Tibial artery (tissue), 4 donors: Measurements from ENCODE around the gene ANO1.

Source experiments
- DNase-seq, 2 donors: peaks; one replicate each; pipeline ENCODE4 v3.0.0-alpha.2; 2019
- H3K27ac ChIP-seq, 2 donors: fragments of 200-600 bp; sonication (generic) in 1 of 2; 1 replicate in 1 of 2; 2 replicates in 1 of 2; pipeline ENCODE4 v1.5.1; 2018 to 2019; ENCODE audit warnings: mild to moderate bottlenecking in 1 of 2
- H3K27me3 ChIP-seq, 2 donors: fragments of 200-600 bp; sonication (generic) in 1 of 2; one replicate each; pipeline versions ENCODE4 v1.5.1 to v1.6.0; 2016 to 2019
- H3K36me3 ChIP-seq, 3 donors: fragments of 200-600 bp; sonication (generic) in 2 of 3; one replicate each; pipeline ENCODE4 v1.5.1; 2016 to 2019; ENCODE audit warnings: mild to moderate bottlenecking in 2 of 3
- H3K4me1 ChIP-seq, 4 donors: fragments of 200-600 bp; sonication (generic) in 2 of 4; 1 replicate in 3 of 4; 2 replicates in 1 of 4; pipeline ENCODE4 v1.5.1; 2016 to 2019
- H3K4me3 ChIP-seq, 2 donors: fragments of 200-600 bp; sonication (generic) in 1 of 2; 1 replicate in 1 of 2; 2 replicates in 1 of 2; pipeline ENCODE4 v1.5.1; 2018 to 2019; ENCODE audit warnings: mild to moderate bottlenecking in 2 of 2
- H3K9me3 ChIP-seq, 3 donors: fragments of 200-600 bp; sonication (generic) in 1 of 3; one replicate each; pipeline ENCODE4 v1.5.1; 2016 to 2019
- intact Hi-C: fragments of 100-400 bp; cut with DNase I; formaldehyde crosslinking; loops from one replicate; pipeline ENCODE4 v1.15.0; 2023; ENCODE audit warnings: low total_unique reads
- TF ChIP-seq, protein P1 (sequence below), 2 experiments: fragments of 200-600 bp in 1 of 2; fragments of 450-650 bp in 1 of 2; IDR thresholded peaks; one replicate each; pipeline ENCODE4 v1.5.1; 2017 to 2019; ENCODE audit warnings: antibody characterized with exemption in 2 of 2, mild to moderate bottlenecking in 1 of 2, moderate library complexity in 1 of 2

The ANO1 gene

DNA sequence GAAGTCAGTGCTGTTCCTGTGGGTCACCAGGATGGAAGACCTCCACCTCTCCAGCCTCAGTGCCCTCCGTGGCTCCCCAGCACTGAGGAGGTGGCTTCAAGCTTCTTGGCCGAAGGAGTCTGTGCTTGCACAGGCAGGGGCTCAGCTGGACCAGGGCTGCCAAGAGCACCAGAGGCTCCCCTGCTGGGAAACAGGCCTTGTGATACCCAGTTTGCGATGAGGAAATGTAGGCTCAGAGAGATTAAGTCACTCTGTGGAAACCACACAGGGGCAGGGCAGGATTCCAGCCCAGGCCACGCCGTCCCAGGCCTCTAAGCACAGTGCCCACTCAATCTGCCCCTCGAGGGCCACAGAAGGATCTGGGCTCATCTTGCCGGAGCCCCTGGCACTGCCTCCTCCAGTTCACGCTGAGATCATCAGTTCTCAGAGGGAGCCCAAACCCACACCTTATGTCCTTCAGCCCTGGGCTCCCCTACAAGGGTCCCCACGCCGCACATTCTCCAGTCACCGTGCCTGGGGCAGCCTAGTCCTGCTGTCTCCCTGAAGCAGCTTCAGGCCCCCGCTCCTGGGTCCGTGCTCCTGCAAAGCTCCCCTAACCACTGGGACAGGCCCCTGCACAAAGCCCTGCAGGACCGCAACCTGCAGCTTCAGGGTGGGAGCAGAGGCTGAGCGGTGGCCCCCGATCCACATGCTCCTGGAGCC is 21.6 kb downstream of the ANO1 start:
- DNase-seq = peak in 1 of 2 donors; percentile 80
- intact Hi-C loops = no loop called here
- TF ChIP-seq, protein P1, sequence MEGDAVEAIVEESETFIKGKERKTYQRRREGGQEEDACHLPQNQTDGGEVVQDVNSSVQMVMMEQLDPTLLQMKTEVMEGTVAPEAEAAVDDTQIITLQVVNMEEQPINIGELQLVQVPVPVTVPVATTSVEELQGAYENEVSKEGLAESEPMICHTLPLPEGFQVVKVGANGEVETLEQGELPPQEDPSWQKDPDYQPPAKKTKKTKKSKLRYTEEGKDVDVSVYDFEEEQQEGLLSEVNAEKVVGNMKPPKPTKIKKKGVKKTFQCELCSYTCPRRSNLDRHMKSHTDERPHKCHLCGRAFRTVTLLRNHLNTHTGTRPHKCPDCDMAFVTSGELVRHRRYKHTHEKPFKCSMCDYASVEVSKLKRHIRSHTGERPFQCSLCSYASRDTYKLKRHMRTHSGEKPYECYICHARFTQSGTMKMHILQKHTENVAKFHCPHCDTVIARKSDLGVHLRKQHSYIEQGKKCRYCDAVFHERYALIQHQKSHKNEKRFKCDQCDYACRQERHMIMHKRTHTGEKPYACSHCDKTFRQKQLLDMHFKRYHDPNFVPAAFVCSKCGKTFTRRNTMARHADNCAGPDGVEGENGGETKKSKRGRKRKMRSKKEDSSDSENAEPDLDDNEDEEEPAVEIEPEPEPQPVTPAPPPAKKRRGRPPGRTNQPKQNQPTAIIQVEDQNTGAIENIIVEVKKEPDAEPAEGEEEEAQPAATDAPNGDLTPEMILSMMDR (IDR thresholded peaks at IDR 0.05) = no peak
- no peak overlapping the region for H3K4me3 ChIP-seq
- H3K4me1 ChIP-seq = peaks cover 0 to 53% (median 38%) of the 10 kb centered on the region in 4 donors
- peaks cover 0 to 8% (median 0%) of the 10 kb centered on the region in 3 donors for H3K36me3 ChIP-seq
- H3K27ac ChIP-seq = peak overlapping the region; percentile 39 to 66
- no peaks in the 10 kb centered on the region for H3K27me3 ChIP-seq
- no peaks in the 10 kb centered on the region for H3K9me3 ChIP-seq

DNA sequence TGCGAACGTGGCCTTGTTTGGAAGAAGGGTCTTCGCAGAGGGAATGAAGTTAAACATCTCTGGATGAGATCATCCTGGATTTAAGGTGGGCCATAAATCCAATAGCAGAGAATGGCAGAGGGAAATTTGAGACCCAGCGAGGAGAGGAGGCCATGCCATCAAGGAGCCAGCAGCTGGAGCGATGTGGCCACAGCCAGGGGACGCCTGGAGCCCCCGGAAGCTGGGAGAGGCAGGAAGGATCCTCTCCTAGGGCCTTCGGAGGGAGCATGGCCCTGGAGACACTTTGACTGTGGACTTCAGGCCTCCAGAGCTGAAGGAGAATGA is 22.1 kb downstream of the ANO1 start:
- H3K9me3 ChIP-seq = no peaks in the 10 kb centered on the region
- TF ChIP-seq, protein P1 (IDR thresholded peaks at IDR 0.05) = no peak
- no peak for DNase-seq
- H3K4me1 ChIP-seq = peaks cover 0 to 58% (median 40%) of the 10 kb centered on the region in 4 donors
- H3K27ac ChIP-seq = peak overlapping the region; percentile 39 to 66
- no peaks in the 10 kb centered on the region for H3K27me3 ChIP-seq
- H3K36me3 ChIP-seq = peaks cover 0 to 8% (median 3%) of the 10 kb centered on the region in 3 donors
- no peak overlapping the region for H3K4me3 ChIP-seq
- intact Hi-C loops = no loop called here

DNA sequence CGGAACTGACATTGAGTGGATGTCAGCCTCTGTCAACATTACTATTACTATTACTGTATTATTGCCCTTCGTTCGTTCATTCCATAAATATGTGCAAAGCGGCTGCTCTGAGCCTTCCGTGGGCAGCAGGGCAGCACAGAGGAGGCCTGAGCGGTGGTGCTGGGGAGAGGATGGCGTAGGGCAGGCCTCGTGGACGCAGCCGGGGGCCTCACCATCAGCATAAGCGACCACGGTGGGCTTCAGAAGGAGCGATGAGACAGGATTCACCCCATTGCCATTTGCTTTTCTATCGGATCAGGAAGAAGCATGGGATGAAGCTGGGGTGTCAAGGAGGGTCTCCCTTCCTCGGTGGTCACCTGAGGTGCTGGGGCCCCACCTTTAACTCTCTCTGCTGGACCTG is 22.7 kb downstream of the ANO1 start:
- Histone ChIP-seq H3K36me3 (peaks cover 0 to 8% (median 5%) of the 10 kb centered on the region in 3 donors), H3K27me3 (no peaks in the 10 kb centered on the region), H3K4me3 (no peak overlapping the region), H3K9me3 (no peaks in the 10 kb centered on the region), H3K27ac (no peak overlapping the region), H3K4me1 (peaks cover 0 to 64% (median 42%) of the 10 kb centered on the region in 4 donors)
- intact Hi-C loops = no loop called here
- DNase-seq = no peak
- TF ChIP-seq, protein P1 (IDR thresholded peaks at IDR 0.05) = no peak

DNA sequence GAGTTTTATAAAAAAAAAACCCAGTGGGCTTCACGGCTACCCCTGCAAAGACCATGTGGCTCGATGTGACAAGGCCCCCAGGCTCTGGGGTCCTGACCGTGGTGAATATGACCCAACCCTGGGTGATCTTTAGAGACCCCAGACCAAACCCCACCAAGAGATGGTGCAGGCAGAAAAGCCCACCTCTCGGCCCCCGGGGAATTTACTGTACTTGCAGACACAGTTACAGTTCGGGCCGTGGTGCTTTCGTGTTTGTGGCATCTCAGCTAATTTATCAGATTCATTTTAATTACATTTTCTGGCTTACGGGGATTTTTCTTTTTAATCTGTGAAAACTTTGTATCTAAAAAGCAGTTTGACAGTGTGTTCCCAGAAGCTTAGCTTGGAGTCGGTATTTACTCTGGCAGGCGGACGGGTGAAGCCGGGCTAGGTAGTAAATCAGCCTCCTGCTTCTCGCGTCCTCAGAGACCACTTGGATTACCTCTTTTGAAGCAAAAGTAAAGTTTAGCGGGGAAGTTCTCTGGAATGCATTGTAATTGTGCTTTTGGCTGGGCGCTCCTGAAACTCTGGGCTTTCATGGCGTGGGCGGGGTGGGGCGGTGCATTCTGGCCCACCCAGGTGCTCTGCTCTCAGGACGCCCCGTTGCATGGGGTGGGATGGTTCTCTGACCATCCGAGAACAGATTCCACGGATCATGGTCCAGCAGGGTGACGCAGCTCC is 25.3 kb downstream of the ANO1 start:
- no peak for DNase-seq
- Histone ChIP-seq H3K36me3 (peaks cover 0 to 22% (median 8%) of the 10 kb centered on the region in 3 donors), H3K27me3 (no peaks in the 10 kb centered on the region), H3K4me3 (no peak overlapping the region), H3K4me1 (peaks cover 0 to 60% (median 35%) of the 10 kb centered on the region in 4 donors), H3K9me3 (no peaks in the 10 kb centered on the region), H3K27ac (peak overlapping the region; percentile 49 to 56)
- intact Hi-C loops = no loop called here
- TF ChIP-seq, protein P1 (IDR thresholded peaks at IDR 0.05) = no peak

DNA sequence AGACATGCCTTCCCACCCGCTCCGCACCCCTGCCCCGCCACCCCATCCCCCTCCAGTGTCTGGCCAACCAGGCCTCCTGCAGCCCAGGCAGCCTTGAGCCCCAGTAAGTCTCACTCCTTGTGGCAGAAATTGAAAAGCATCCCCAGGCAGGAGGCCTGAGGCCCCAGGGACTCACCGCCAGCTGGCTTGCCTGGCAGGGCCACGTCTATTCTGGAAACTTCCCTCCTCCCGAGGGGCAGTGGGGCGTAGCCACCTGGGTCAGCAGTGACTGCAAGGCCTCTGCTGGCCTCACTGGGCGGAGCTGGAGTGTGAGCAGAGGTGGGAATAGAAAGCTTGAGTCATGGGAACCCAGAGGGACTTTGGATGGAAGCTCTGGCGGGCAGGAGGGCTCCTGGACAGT is 26.3 kb downstream of the ANO1 start:
- Histone ChIP-seq H3K27me3 (no peaks in the 10 kb centered on the region), H3K4me3 (no peak overlapping the region), H3K27ac (peak overlapping the region; percentile 49 to 56), H3K4me1 (peaks cover 0 to 50% (median 30%) of the 10 kb centered on the region in 4 donors), H3K9me3 (no peaks in the 10 kb centered on the region), H3K36me3 (peaks cover 0 to 30% (median 16%) of the 10 kb centered on the region in 3 donors)
- TF ChIP-seq, protein P1 (IDR thresholded peaks at IDR 0.05) = peak; percentile 31 to 36
- peak; percentile 63 to 92 for DNase-seq
- intact Hi-C loops = no loop called here
